IMR-90 (cell line): Measurements from ENCODE around the gene LMBRD2. TPM values are rescaled to one million over a fixed set of nuclear protein-coding genes. Genes with fewer than 3 reads are reported as not detected.

Experiments used
- ATAC-seq: fragments of 200-7000 bp; cut with Tn5 transposase; 2 replicates; pipeline ENCODE4 v1.9.1; 2020; ENCODE audit warnings: low read depth, mild to moderate bottlenecking, moderate library complexity
- BruUV-seq: library from RNA; stranded (reverse); fragments of 400-500 nt; replicated peaks from 2 replicates; lab custom pipeline; 2021; lab: Mats Ljungman, UMichigan
- CTCF ChIA-PET: fragments of 300-600 bp; formaldehyde crosslinking; extraction: SDS; loops from one replicate; lab custom pipeline; 2021; ENCODE audit warnings: antibody characterized with exemption; lab: Yijun Ruan, JAX
- POLR2A ChIA-PET: fragments of 300-600 bp; sonication (Branson Sonifier 250); formaldehyde crosslinking; loops from one replicate; lab custom pipeline; 2022; ENCODE audit warnings: antibody characterized with exemption; ENCODE audit not compliant: unreplicated experiment; lab: Charles Lee
- DNase-seq: peaks from one replicate; pipeline ENCODE4 v3.0.0; 2013
- H2AFZ ChIP-seq: replicated peaks from 2 replicates; pipeline ENCODE3; 2013; ENCODE audit warnings: low read length, mild to moderate bottlenecking; ENCODE audit not compliant: poor library complexity
- H2AK5ac ChIP-seq: 2 replicates; pipeline ENCODE4 v1.6.1; 2013; ENCODE audit warnings: low read depth, low read length, inconsistent platforms
- H2AK9ac ChIP-seq: replicated peaks from 2 replicates; pipeline ENCODE3; 2013; ENCODE audit warnings: mild to moderate bottlenecking, low read depth, low read length, moderate library complexity; ENCODE audit not compliant: poor library complexity
- H2BK120ac ChIP-seq: 2 replicates; pipeline ENCODE4 v1.6.1; 2013; ENCODE audit warnings: low read depth, low read length, inconsistent platforms
- H2BK15ac ChIP-seq: 3 replicates; pipeline ENCODE4 v1.6.1; 2013; ENCODE audit warnings: low read depth, low read length, inconsistent platforms
- H2BK20ac ChIP-seq: 2 replicates; pipeline ENCODE4 v1.6.1; 2013; ENCODE audit warnings: low read depth, mild to moderate bottlenecking, inconsistent platforms, low read length, moderate library complexity
- H2BK5ac ChIP-seq: 2 replicates; pipeline ENCODE4 v1.6.1; 2013; ENCODE audit warnings: mild to moderate bottlenecking, low read depth, low read length, inconsistent platforms; ENCODE audit not compliant: poor library complexity, severe bottlenecking
- H3K14ac ChIP-seq: replicated peaks from 2 replicates; pipeline ENCODE4 v1.6.1; 2013; ENCODE audit warnings: low read depth, low read length, inconsistent platforms
- H3K18ac ChIP-seq: 2 replicates; pipeline ENCODE4 v1.6.1; 2013; ENCODE audit warnings: low read depth, low read length, control low read depth
- H3K23ac ChIP-seq: 2 replicates; pipeline ENCODE4 v1.6.1; 2013; ENCODE audit warnings: low read depth, low read length, inconsistent platforms
- H3K27ac ChIP-seq: 2 replicates; pipeline ENCODE4 v1.5.1; 2013; ENCODE audit warnings: mild to moderate bottlenecking, control low read depth, low read length; ENCODE audit not compliant: insufficient read depth
- H3K27me3 ChIP-seq: 2 replicates; pipeline ENCODE4 v1.6.1; 2013; ENCODE audit warnings: low read length; ENCODE audit not compliant: control insufficient read depth, insufficient read depth
- H3K36me3 ChIP-seq: 2 replicates; pipeline ENCODE4 v1.6.1; 2013; ENCODE audit warnings: low read length, mixed read lengths; ENCODE audit not compliant: control insufficient read depth, insufficient read depth
- H3K4ac ChIP-seq: 2 replicates; pipeline ENCODE4 v1.6.1; 2013; ENCODE audit warnings: low read depth, low read length, inconsistent platforms
- H3K4me1 ChIP-seq: 2 replicates; pipeline ENCODE4 v1.6.1; 2013; ENCODE audit warnings: low read length, mixed read lengths; ENCODE audit not compliant: control insufficient read depth, insufficient read depth
- H3K4me2 ChIP-seq: 2 replicates; pipeline ENCODE4 v1.6.1; 2013; ENCODE audit warnings: low read depth, mild to moderate bottlenecking, control low read depth, low read length, moderate library complexity
- H3K4me3 ChIP-seq: 2 replicates; pipeline ENCODE4 v1.5.1; 2013; ENCODE audit warnings: low read depth, mild to moderate bottlenecking, control low read depth, low read length, moderate library complexity; ENCODE audit not compliant: insufficient read depth
- H3K56ac ChIP-seq: 2 replicates; pipeline ENCODE4 v1.6.1; 2013; ENCODE audit warnings: low read length, inconsistent platforms; ENCODE audit not compliant: insufficient read depth; ENCODE audit errors: extremely low read depth
- H3K79me1 ChIP-seq, 2 experiments: 2 replicates each; pipeline ENCODE4 v1.6.1; 2013; ENCODE audit warnings: low read length in 2 of 2, inconsistent platforms in 1 of 2, low read depth in 1 of 2
- H3K9ac ChIP-seq: 2 replicates; pipeline ENCODE4 v1.6.1; 2013; ENCODE audit warnings: low read depth, low read length, control low read depth
- H3K9me1 ChIP-seq: 2 replicates; pipeline ENCODE4 v1.6.1; 2013; ENCODE audit warnings: low read length, inconsistent platforms; ENCODE audit not compliant: insufficient read depth
- H3K9me3 ChIP-seq: 2 replicates; pipeline ENCODE4 v1.6.1; 2013; ENCODE audit warnings: low read length; ENCODE audit not compliant: control insufficient read depth, insufficient read depth
- H4K20me1 ChIP-seq: 2 replicates; pipeline ENCODE4 v1.6.1; 2013; ENCODE audit warnings: low read length, inconsistent platforms; ENCODE audit not compliant: insufficient read depth
- H4K5ac ChIP-seq: 2 replicates; pipeline ENCODE4 v1.6.1; 2013; ENCODE audit warnings: mild to moderate bottlenecking, low read depth, low read length, control low read depth
- H4K8ac ChIP-seq, 2 experiments: 2 replicates each; pipeline ENCODE4 v1.6.1; 2013; ENCODE audit warnings: low read depth in 2 of 2, low read length in 2 of 2, control low read depth in 1 of 2, inconsistent platforms in 1 of 2
- H4K91ac ChIP-seq: 2 replicates; pipeline ENCODE4 v1.6.1; 2013; ENCODE audit warnings: low read depth, low read length, inconsistent platforms; ENCODE audit not compliant: insufficient read depth
- CHD1 ChIP-seq: IDR thresholded peaks from 2 replicates; pipeline ENCODE4 v1.6.1; 2012; ENCODE audit warnings: low read depth, low read length, improper control_type of control experiment
- WGBS, 2 experiments: methylation state at CpG; one replicate each; pipeline versions ENCODE4 v1.1.5 to v1.1.7; 2013; ENCODE audit warnings: missing lambda C conversion rate in 2 of 2; ENCODE audit not compliant: insufficient read length in 1 of 2; ENCODE audit errors: extremely low coverage in 2 of 2; 5-methylcytosine and 5-hydroxymethylcytosine counted together
- dilution Hi-C: fragments of 300-500 bp; cut with HindIII; formaldehyde crosslinking; loops from one replicate; pipeline ENCODE4 v1.14.3; 2018; ENCODE audit warnings: low sequenced_read_pairs; ENCODE audit not compliant: unreplicated experiment
- in situ Hi-C: fragments of 300-500 bp; cut with MboI; formaldehyde crosslinking; loops from 3 replicates; pipeline ENCODE4 v1.14.3; 2019; ENCODE audit warnings: low sequenced_read_pairs, inconsistent platforms, mixed read lengths
- intact Hi-C: fragments of 100-400 bp; cut with micrococcal nuclease; formaldehyde crosslinking; loops from 2 replicates; pipeline ENCODE4 v1.10.0; 2022
- polyA plus RNA-seq, 3 experiments: library from polyadenylated mRNA; depleted of rRNA; stranded (reverse); fragments of >200 nt; gene quantifications; 2 replicates each; pipeline ENCODE4 v1.2.3, GENCODE V29; 2012; ENCODE audit warnings: low replicate concordance in 1 of 3
- total RNA-seq: library from RNA; depleted of rRNA; stranded (reverse); fragments of >200 nt; gene quantifications from 2 replicates; pipeline ENCODE4 v1.2.3, GENCODE V29; 2012

Gene LMBRD2
- total and polyA plus RNA-seq, 2 of the 4 experiments (the other 2 are of a cell fraction) = 1.8 to 5.2 TPM

- DNase-seq = no peak
- intact Hi-C loops (loop anchor here (2.0 to 5.0 kb wide), 2 partner anchors 87 to 724 kb away; partner anchors contain the start of genes NADK2 and NIPBL), in situ Hi-C loops (no loop called here), dilution Hi-C loops (no loop called here)
- H4K91ac ChIP-seq = no peak overlapping the region
- POLR2A ChIA-PET = no interaction called here
- peak overlapping the region; percentile 86; the same call in 1 of the 2 replicates for H3K27ac ChIP-seq
- no peak overlapping the region for H2AFZ ChIP-seq
- no peaks in the 10 kb centered on the region for H3K27me3 ChIP-seq
- no CpG with 5 or more reads among the region's 4 CpGs for WGBS, 2 experiments
- TF ChIP-seq CHD1 = no peak
- H2BK20ac ChIP-seq = no peak overlapping the region
- H2AK9ac ChIP-seq = no peak overlapping the region
- peak overlapping the region; percentile 73; the same call in 1 of the 2 replicates for H3K4ac ChIP-seq
- peaks cover 20% of the 10 kb centered on the region for H3K4me1 ChIP-seq
- peaks cover 3% of the 10 kb centered on the region; the same call in 1 of the 2 replicates for H3K9me1 ChIP-seq
- BruUV-seq = no TSS peak
- H3K4me2 ChIP-seq = peak overlapping the region; percentile 92
- CTCF ChIA-PET = interaction anchor here (0.7 to 2.1 kb wide), 2 partner anchors 75 to 103 kb away, joined by 3 to 6 read pairs; no protein-coding TSS in a partner anchor
- no peak overlapping the region for H4K5ac ChIP-seq
- H3K9me3 ChIP-seq = no peaks in the 10 kb centered on the region
- H3K4me3 ChIP-seq = peak overlapping the region; percentile 69; the same call in 1 of the 2 replicates
- H2BK5ac ChIP-seq = peak overlapping the region; percentile 61
- 0 out of 2 replicates have a peak overlapping the region, but pooled peaks have one; percentile 9 for H3K56ac ChIP-seq
- peak overlapping the region; percentile 60; the same call in 1 of the 2 replicates for H3K18ac ChIP-seq
- peak overlapping the region; percentile 84 for H3K9ac ChIP-seq
- no peaks in the 10 kb centered on the region for H4K20me1 ChIP-seq
- no peak for ATAC-seq
- peak overlapping the region; percentile 85; the same call in 1 of the 2 replicates for H3K14ac ChIP-seq
- peaks cover 9% of the 10 kb centered on the region for H3K36me3 ChIP-seq
- H2AK5ac ChIP-seq = no peak overlapping the region
- H2BK15ac ChIP-seq = 0 out of 3 replicates have a peak overlapping the region, but pooled peaks have one; percentile 28
- peak overlapping the region; percentile 63 for H3K23ac ChIP-seq
- H3K79me1 ChIP-seq = peaks cover 31 to 73% of the 10 kb centered on the region in 2 experiments
- H2BK120ac ChIP-seq = peak overlapping the region; percentile 53
- H4K8ac ChIP-seq = peak overlapping the region in 1 of 2 experiments; percentile 68; a peak in 2 of 4 replicates
These were observed 2.0 kb upstream of the LMBRD2 start for GRCh38 chr5:36153726-36154125.
